Esophagus (tissue), 2 donors: ENCODE measurements around the gene MPDU1. TPM values are rescaled to one million over a fixed set of nuclear protein-coding genes. Genes with fewer than 3 reads are reported as not detected.

Source experiments
- H3K27ac ChIP-seq, 2 donors: one replicate each; pipeline ENCODE4 v1.5.1; 2013; ENCODE audit warnings: low read depth in 2 of 2, mild to moderate bottlenecking in 2 of 2, inconsistent platforms in 1 of 2, low read length in 1 of 2, moderate library complexity in 1 of 2
- H3K27me3 ChIP-seq, 2 donors: one replicate each; pipeline ENCODE4 v1.6.1; 2013; ENCODE audit warnings: low read length in 2 of 2, control low read depth in 1 of 2, mild to moderate bottlenecking in 1 of 2; ENCODE audit not compliant: insufficient read depth in 2 of 2, control insufficient read depth in 1 of 2
- H3K36me3 ChIP-seq, 2 donors: one replicate each; pipeline ENCODE4 v1.6.1; 2013; ENCODE audit warnings: low read length in 1 of 2; ENCODE audit not compliant: control insufficient read depth in 2 of 2, insufficient read depth in 2 of 2
- H3K4me1 ChIP-seq, 2 donors: one replicate each; pipeline ENCODE4 v1.6.1; 2013; ENCODE audit warnings: low read length in 1 of 2; ENCODE audit not compliant: control insufficient read depth in 2 of 2, insufficient read depth in 2 of 2
- H3K4me3 ChIP-seq, 2 donors: one replicate each; pipeline ENCODE4 v1.5.1; 2013; ENCODE audit warnings: low read length in 2 of 2, mild to moderate bottlenecking in 2 of 2, low read depth in 1 of 2, moderate library complexity in 1 of 2
- H3K9me3 ChIP-seq, 2 donors: one replicate each; pipeline ENCODE4 v1.6.1; 2013; ENCODE audit warnings: mild to moderate bottlenecking in 2 of 2, low read depth in 1 of 2, low read length in 1 of 2, moderate library complexity in 1 of 2; ENCODE audit not compliant: control insufficient read depth in 2 of 2, insufficient read depth in 1 of 2
- WGBS, 2 donors: extraction: QIAGEN DNeasy Blood & Tissue Kit; methylation state at CpG; one replicate each; pipeline ENCODE4 v1.1.7; 2013; 5-methylcytosine and 5-hydroxymethylcytosine counted together
- polyA plus RNA-seq, 2 donors: library from polyadenylated mRNA; stranded (reverse); fragments of 200-250 nt; gene quantifications; one replicate each; pipeline ENCODE4 v1.2.3, GENCODE V29; 2013
- donor health status: healthy with polysubstance abuse.
- donor health status: Bipolar disorder and iron deficiency.

Gene MPDU1
- 10 to 100 TPM; 56.9 to 60.0 TPM for polyA plus RNA-seq

- Histone ChIP-seq H3K4me1 (peaks cover 9 to 40% of the 10 kb centered on the region in 2 donors), H3K36me3 (peaks cover 0 to 10% of the 10 kb centered on the region in 2 donors), H3K9me3 (no peaks in the 10 kb centered on the region), H3K27me3 (no peaks in the 10 kb centered on the region), H3K4me3 (peak within 1 kb of the TSS; percentile 65 to 68), H3K27ac (peak within 1 kb of the TSS; percentile 97 to 100)
- 14% methylated on average over 69 of the region's 69 CpGs for WGBS, 2 donors
Observed at GRCh38 chr17:7583253-7584109, at the start of gene MPDU1. Gene MPDU1, plus strand, starts transcription at chr17:7583852. Its CDS starts 11 bp downstream, at chr17:7583863.

GRCh38 chr17:7538050-7538449 lies 45.6 kb upstream of the MPDU1 start:
- Histone ChIP-seq H3K27me3 (no peaks in the 10 kb centered on the region), H3K4me1 (no peaks in the 10 kb centered on the region), H3K27ac (no peak overlapping the region), H3K36me3 (no peaks in the 10 kb centered on the region), H3K4me3 (no peak overlapping the region), H3K9me3 (peaks cover 3 to 12% of the 10 kb centered on the region in 2 donors)
- 83 to 85% methylated on average over 3 of the region's 3 CpGs for WGBS, 2 donors

GRCh38 chr17:7538891-7539545 lies 44.6 kb upstream of the MPDU1 start:
- Histone ChIP-seq H3K27ac (no peak overlapping the region), H3K9me3 (peaks cover 3 to 12% of the 10 kb centered on the region in 2 donors), H3K36me3 (no peaks in the 10 kb centered on the region), H3K27me3 (no peaks in the 10 kb centered on the region), H3K4me1 (no peaks in the 10 kb centered on the region), H3K4me3 (no peak overlapping the region)
- 75 to 83% methylated on average over 11 of the region's 11 CpGs for WGBS, 2 donors

GRCh38 chr17:7541074-7541621 lies 42.5 kb upstream of the MPDU1 start:
- Histone ChIP-seq H3K27ac (no peak overlapping the region), H3K9me3 (peaks cover 3 to 12% of the 10 kb centered on the region in 2 donors), H3K36me3 (no peaks in the 10 kb centered on the region), H3K4me3 (no peak overlapping the region), H3K4me1 (no peaks in the 10 kb centered on the region), H3K27me3 (no peaks in the 10 kb centered on the region)
- 91 to 94% methylated on average over 9 of the region's 9 CpGs for WGBS, 2 donors

GRCh38 chr17:7544911-7545310 lies 38.7 kb upstream of the MPDU1 start:
- Histone ChIP-seq H3K4me3 (no peak overlapping the region), H3K4me1 (peaks cover 2 to 7% of the 10 kb centered on the region in 2 donors), H3K9me3 (no peaks in the 10 kb centered on the region), H3K36me3 (no peaks in the 10 kb centered on the region), H3K27ac (no peak overlapping the region), H3K27me3 (no peaks in the 10 kb centered on the region)
- WGBS, 2 donors, result 65 to 70% methylated on average over 6 of the region's 6 CpGs

GRCh38 chr17:7548585-7549400 lies 34.9 kb upstream of the MPDU1 start, which contains the start of gene TNFSF12:
Gene TNFSF12, plus strand, starts transcription at chr17:7549058. Its CDS starts 96 bp downstream, at chr17:7549154.
- no peaks in the 10 kb centered on the region for H3K36me3 ChIP-seq
- H3K9me3 ChIP-seq, result no peaks in the 10 kb centered on the region
- no peaks in the 10 kb centered on the region for H3K27me3 ChIP-seq
- H3K4me1 ChIP-seq, result peaks cover 2 to 7% of the 10 kb centered on the region in 2 donors
- 0 to 1% methylated on average over 55 to 65 of the region's 65 CpGs for WGBS, 2 donors
- peak within 1 kb of the TSS; percentile 58 to 60 for H3K4me3 ChIP-seq
- peak within 1 kb of the TSS; percentile 77 to 85 for H3K27ac ChIP-seq

- H3K4me3 ChIP-seq, result peak overlapping the region; percentile 58 to 60
- peaks cover 2 to 7% of the 10 kb centered on the region in 2 donors for H3K4me1 ChIP-seq
- no peaks in the 10 kb centered on the region for H3K36me3 ChIP-seq
- 21 to 24% methylated on average over 20 of the region's 20 CpGs for WGBS, 2 donors
- H3K27ac ChIP-seq, result peak overlapping the region; percentile 77 to 85
- no peaks in the 10 kb centered on the region for H3K27me3 ChIP-seq
- H3K9me3 ChIP-seq, result no peaks in the 10 kb centered on the region
Observed at GRCh38 chr17:7549401-7550055, 34.1 kb upstream of the MPDU1 start.

- 66 to 67% methylated on average over 6 of the region's 6 CpGs for WGBS, 2 donors
- Histone ChIP-seq H3K4me3 (no peak overlapping the region), H3K36me3 (no peaks in the 10 kb centered on the region), H3K27ac (peak overlapping the region in 1 of 2 donors; percentile 77), H3K4me1 (peaks cover 2 to 7% of the 10 kb centered on the region in 2 donors), H3K9me3 (no peaks in the 10 kb centered on the region), H3K27me3 (no peaks in the 10 kb centered on the region)
Observed at GRCh38 chr17:7550344-7550743, 33.3 kb upstream of the MPDU1 start.
